Measurements from ENCODE around the gene UBE2R2. TPM values are rescaled to one million over a fixed set of nuclear protein-coding genes. Genes with fewer than 3 reads are reported as not detected.
"Not testable (repeated sequence)": the region's sequence is repeated elsewhere in the genome, so short reads cannot be mapped to it uniquely, and the experiment has no call there.

UBE2R2 gene
- total RNA-seq, 1 donor from 2014 or later = 36.7 TPM

DNA sequence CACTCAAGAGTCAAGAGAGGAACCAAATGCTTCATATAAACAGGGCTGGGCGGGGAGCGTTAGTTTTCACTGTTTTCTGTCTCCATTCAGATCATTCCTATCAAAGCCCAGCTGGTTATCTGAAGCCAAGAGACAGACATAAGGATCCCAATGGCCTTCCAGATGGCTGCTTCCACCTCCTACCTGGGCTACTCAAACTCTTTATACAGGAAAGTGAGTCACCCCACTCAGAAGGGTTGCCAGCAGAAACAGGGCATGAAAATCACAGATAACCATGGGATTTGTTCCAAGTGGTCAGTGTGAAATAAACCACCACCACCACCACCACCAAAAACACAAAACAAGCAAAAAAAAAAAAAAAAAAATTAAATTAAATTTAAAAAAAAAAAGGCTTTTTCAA, 16.1 kb upstream of the UBE2R2 start:
- H3K27me3 ChIP-seq = no peaks in the 10 kb centered on the region
- no peaks in the 10 kb centered on the region for H3K36me3 ChIP-seq
- intact Hi-C loops (cut with DNase I) = no loop called here
- no peak overlapping the region for H3K27ac ChIP-seq
- no peak overlapping the region for H3K4me3 ChIP-seq
- H3K9me3 ChIP-seq = no peaks in the 10 kb centered on the region
- DNase-seq (no peak), ATAC-seq (no peak)
- TF ChIP-seq, protein P1, sequence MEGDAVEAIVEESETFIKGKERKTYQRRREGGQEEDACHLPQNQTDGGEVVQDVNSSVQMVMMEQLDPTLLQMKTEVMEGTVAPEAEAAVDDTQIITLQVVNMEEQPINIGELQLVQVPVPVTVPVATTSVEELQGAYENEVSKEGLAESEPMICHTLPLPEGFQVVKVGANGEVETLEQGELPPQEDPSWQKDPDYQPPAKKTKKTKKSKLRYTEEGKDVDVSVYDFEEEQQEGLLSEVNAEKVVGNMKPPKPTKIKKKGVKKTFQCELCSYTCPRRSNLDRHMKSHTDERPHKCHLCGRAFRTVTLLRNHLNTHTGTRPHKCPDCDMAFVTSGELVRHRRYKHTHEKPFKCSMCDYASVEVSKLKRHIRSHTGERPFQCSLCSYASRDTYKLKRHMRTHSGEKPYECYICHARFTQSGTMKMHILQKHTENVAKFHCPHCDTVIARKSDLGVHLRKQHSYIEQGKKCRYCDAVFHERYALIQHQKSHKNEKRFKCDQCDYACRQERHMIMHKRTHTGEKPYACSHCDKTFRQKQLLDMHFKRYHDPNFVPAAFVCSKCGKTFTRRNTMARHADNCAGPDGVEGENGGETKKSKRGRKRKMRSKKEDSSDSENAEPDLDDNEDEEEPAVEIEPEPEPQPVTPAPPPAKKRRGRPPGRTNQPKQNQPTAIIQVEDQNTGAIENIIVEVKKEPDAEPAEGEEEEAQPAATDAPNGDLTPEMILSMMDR (IDR thresholded peaks at IDR 0.05) = no peak
- H3K4me1 ChIP-seq = no peaks in the 10 kb centered on the region

DNA sequence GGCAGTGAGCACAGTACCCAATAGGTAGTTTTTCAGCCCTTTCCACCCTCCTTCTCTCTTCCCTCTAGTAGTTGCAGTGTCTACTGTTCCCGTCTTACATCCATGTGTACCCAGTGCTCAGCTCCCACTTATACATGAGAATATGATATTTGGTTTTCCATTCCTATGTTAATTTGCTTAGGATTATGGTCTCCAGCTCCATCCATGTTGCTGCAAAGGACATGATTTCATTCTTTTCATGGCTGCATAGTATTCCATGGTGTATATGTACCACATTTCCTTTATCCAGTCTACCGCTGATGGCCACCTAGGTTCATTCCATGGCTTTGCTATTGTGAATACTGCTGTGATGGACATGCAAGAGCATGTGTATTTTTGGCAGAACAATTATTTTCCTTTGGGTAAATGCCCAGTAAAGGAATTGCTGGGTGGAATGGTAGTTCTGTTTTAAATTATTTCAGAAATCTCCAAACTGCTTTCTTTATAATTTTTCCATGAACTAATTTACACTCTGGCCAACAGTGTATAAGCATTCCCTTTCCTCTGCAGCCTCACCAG, 14.9 kb upstream of the UBE2R2 start:
- H3K27ac ChIP-seq; intact Hi-C loops (cut with DNase I); ATAC-seq; H3K9me3 ChIP-seq; DNase-seq; H3K27me3 ChIP-seq; H3K36me3 ChIP-seq; H3K4me1 ChIP-seq; H3K4me3 ChIP-seq: not testable (repeated sequence)

DNA sequence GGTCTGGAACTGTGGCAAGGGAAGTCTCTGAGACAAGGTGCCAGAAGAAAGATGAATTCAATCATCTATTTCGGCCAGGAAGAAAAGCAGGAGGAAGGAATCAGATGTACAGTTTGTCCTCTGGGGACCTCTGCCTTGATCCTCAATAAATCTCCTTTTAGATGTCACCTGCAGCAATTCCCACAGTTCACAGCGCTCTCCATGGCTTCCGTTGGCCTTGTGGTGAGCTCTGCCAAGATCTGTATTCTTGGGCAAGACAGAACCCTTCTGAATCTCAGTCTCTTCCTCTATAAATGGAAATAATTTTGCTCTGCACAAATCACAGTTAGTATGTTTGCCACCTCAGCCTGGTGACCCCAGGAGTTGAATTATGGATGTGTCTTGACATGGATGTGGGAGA, 12.8 kb upstream of the UBE2R2 start:
- DNase-seq; ATAC-seq; H3K27ac ChIP-seq; intact Hi-C loops (cut with DNase I); H3K4me1 ChIP-seq; H3K9me3 ChIP-seq; H3K27me3 ChIP-seq; H3K36me3 ChIP-seq; H3K4me3 ChIP-seq: not testable (repeated sequence)

DNA sequence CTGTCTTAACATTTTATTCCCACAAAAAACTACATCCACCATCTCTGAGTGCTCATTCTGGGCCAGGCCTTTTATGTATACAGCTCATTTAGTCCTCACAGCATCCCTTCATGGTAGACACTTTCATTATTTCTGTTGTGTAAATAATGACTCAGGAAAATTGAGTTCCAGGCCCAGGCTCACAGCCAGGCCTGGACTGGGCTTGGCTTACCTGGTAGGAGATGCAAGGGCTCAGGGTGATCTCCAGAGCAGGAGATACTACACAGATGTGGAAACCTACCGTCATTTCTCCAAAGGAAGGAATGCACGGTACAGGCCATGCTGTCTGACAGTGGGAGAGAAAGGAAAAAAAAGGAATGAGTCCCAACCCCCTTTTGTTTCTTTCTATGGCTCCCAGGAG, 9.8 kb upstream of the UBE2R2 start:
- H3K27me3 ChIP-seq; H3K27ac ChIP-seq; DNase-seq; H3K36me3 ChIP-seq; H3K4me1 ChIP-seq; H3K4me3 ChIP-seq; intact Hi-C loops (cut with DNase I); H3K9me3 ChIP-seq: not testable (repeated sequence)
- ATAC-seq = peak; percentile 74

DNA sequence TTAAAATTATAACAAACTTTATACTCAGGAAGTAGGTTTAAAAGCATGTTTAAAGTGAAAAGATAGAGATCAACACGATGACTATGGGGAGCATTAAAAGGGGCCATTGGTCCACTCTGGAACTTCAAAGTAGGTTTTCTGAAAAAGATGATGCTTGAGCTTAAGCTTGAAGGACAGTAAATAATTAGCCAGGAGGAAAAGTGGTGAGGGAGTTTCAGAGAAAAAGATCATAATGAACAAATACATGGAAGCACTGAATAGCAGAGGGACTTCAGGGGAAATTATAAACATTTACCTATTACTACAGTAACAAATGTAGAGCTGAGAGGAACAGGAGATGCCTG, 8.0 kb upstream of the UBE2R2 start:
- ATAC-seq = not testable (repeated sequence)

DNA sequence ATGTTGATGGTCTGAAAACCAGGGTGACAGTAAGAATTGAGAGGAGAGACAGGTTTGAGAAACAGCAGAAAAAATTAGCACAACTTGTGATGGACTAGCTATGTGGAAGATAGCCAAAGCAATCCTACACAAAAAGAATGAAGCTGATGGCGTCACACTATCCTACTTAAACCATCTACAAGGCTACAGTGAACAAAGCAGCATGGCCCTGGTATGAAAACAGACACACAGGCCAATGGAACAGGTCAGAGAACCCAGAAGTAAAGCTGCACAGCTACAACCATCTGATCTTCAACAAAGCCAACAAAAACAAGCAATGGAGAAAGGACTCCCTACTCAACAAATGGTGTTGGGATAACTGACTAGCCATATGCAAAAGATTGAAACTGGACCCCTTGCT, 7.5 kb upstream of the UBE2R2 start:
- Histone ChIP-seq H3K4me3 (no peak overlapping the region), H3K4me1 (peaks cover 15% of the 10 kb centered on the region), H3K27me3 (no peaks in the 10 kb centered on the region), H3K27ac (no peak overlapping the region), H3K9me3 (no peaks in the 10 kb centered on the region), H3K36me3 (no peaks in the 10 kb centered on the region)
- ATAC-seq (no peak), DNase-seq (no peak)
- intact Hi-C loops (cut with DNase I) = no loop called here
- TF ChIP-seq, protein P1 (IDR thresholded peaks at IDR 0.05) = no peak

More for the DNA sequence above, 8.0 kb upstream of the UBE2R2 start:
- H3K9me3 ChIP-seq; H3K4me1 ChIP-seq; H3K27ac ChIP-seq; DNase-seq; H3K36me3 ChIP-seq; H3K27me3 ChIP-seq; H3K4me3 ChIP-seq; intact Hi-C loops (cut with DNase I): not testable (repeated sequence)

DNA sequence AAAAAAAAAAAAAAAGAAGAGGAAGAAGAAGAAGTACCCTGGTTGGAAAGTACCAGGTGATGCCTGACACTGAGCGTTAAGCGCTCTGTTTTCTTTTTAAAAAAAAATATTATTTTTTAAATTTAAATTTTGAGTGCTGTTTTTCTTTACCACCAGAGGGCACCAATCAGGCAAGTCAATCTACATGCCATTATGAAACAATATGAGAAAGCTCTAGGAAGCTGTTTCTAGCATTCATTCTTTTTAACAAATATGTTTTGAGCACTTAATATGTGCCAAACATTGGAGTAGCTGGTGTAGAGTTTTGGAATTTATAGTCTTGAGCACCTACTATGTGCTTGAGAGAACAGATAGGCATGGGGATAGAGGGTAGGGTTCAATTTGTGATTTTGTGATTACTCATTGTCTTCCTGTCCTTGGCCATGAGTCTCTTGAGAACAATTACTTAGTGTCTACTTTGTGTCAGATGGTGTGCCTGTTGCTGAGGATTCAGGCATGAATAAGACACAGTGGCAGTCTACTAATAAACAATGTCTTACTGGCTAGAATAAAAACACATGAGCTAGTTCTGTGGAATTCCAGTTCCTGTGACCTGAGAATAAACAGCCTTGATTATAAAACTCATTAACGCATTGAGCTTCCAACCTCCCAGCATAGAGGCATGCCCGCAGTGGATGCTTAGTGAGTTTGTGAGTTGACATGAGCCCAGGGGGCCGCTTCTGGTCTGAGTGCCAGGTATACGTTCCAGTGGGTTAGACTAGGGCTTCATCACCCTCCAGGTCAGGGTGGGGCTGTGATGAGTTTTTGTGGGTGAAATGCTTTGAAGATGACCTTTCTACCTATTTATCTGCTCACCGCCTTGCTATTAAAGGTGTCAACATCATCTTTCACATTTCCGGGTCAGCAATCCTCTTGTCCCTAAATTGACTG, 3.0 kb upstream of the UBE2R2 start:
- H3K27ac ChIP-seq = peak overlapping the region; percentile 97
- no peaks in the 10 kb centered on the region for H3K9me3 ChIP-seq
- no peak overlapping the region for H3K4me3 ChIP-seq
- ATAC-seq = no peak
- TF ChIP-seq, protein P1 (IDR thresholded peaks at IDR 0.05) = peak; percentile 70
- no peak for DNase-seq
- H3K4me1 ChIP-seq = peaks cover 37% of the 10 kb centered on the region
- H3K36me3 ChIP-seq = no peaks in the 10 kb centered on the region
- no peaks in the 10 kb centered on the region for H3K27me3 ChIP-seq
- intact Hi-C loops (cut with DNase I) = loop anchor here (5.0 kb wide), 1 partner anchor 38 kb away; no protein-coding TSS in a partner anchor
